Prostate gland (tissue), 2 donors: Measurements from ENCODE around the gene CHST2.

Experiments used
- CTCF ChIP-seq, 4 experiments: fragments of 200-600 bp in 2 of 4; fragments of 450-650 bp in 2 of 4; sonication (generic) in 2 of 4; IDR thresholded peaks; 1 replicate in 3 of 4; 2 replicates in 1 of 4; pipeline ENCODE4 v1.5.1; 2016 to 2019; ENCODE audit warnings: antibody characterized with exemption in 4 of 4, mild to moderate bottlenecking in 2 of 4, moderate library complexity in 2 of 4
- POLR2A ChIP-seq: fragments of 450-650 bp; IDR thresholded peaks from one replicate; pipeline ENCODE4 v1.6.1; 2016; ENCODE audit warnings: antibody characterized with exemption, mild to moderate bottlenecking

- no peak for TF ChIP-seq CTCF (IDR thresholded peaks at IDR 0.05)
- TF ChIP-seq POLR2A, result no peak
Observed at GRCh38 chr3:143100451-143100850, 19.1 kb upstream of the CHST2 start.
